Sciatic nerve (tissue), 2 donors: ENCODE measurements around the gene RUNX2. TPM values are rescaled to one million over a fixed set of nuclear protein-coding genes. Genes with fewer than 3 reads are reported as not detected.
"Not testable (repeated sequence)": the region's sequence is repeated elsewhere in the genome, so short reads cannot be mapped to it uniquely, and the experiment has no call there.

ENCODE experiments used
- ATAC-seq: fragments of 200-7000 bp; cut with Tn5 transposase; one replicate; pipeline ENCODE4 v1.9.1; 2020; ENCODE audit warnings: mild to moderate bottlenecking, moderate library complexity
- DNase-seq: peaks from one replicate; pipeline ENCODE4 v3.0.0-alpha.2; 2020; ENCODE audit warnings: low spot score
- intact Hi-C: fragments of 100-400 bp; cut with DNase I; formaldehyde crosslinking; loops from one replicate; pipeline ENCODE4 v1.14.2; 2022
- total RNA-seq: library from RNA; stranded (reverse); fragmentation: NEBNext Ultra II Directional; extraction: Animal tissue kit (Norgen Biotek cat#: 25700); gene quantifications from one replicate; pipeline ENCODE4 v1.2.1, GENCODE V29; 2021
- donor health status: DM: no; HTN: no; CAD: no.
- donor health status: DM: no; HTN: no; CAD: no.

The RUNX2 gene
- total RNA-seq, 1 donor from 2014 or later, result 18.0 TPM

DNA sequence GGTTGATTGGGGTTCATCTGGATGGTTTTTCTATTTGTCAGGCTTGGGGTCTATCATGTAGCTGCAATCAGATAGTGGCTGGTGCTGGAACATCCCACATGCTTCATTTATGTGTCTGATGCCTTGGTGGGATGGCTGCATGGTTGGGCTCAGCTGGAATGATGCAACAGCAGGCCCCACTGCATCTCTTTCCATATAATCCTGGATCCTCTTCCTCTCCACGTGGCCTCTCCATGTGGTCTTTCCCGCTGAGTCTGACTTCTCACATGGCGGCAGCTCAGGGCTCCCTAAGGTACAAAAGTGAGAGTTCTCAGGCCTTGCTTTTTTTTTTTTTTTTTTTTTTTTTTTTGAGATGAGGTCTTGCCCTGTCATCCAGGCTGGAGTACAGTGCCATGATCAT is 114.6 kb downstream of the RUNX2 start:
- ATAC-seq, result no peak
- DNase-seq, result no peak
- intact Hi-C loops, result no loop called here

DNA sequence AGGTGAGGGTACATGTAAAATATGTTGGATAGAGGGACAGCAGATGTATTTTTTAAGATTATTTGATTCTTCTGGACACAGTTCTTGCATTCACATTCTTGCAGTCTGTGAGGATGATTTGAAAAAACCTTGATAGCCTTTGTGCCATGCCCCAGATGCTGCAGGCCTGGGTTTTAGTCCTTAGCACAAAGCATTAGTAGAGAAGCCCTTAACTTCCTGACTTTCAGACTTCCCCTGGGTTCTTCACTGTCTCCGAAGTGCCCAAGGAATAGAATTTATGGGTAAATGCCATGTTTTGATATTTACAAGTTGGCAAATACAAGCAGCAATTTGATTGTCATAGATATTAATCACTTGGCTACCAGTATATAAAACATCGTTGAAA is 117.2 kb downstream of the RUNX2 start:
- intact Hi-C loops, result no loop called here
- ATAC-seq (peak; percentile 40), DNase-seq (no peak)

GRCh38 chr6:45445749-45446549 is 117.8 kb downstream of the RUNX2 start:
- peak; percentile 93 for ATAC-seq
- peak; percentile 71 for DNase-seq
- intact Hi-C loops, result no loop called here

GRCh38 chr6:45447005-45447404 is 118.9 kb downstream of the RUNX2 start:
- no peak for DNase-seq
- intact Hi-C loops, result no loop called here
- ATAC-seq, result no peak

DNA sequence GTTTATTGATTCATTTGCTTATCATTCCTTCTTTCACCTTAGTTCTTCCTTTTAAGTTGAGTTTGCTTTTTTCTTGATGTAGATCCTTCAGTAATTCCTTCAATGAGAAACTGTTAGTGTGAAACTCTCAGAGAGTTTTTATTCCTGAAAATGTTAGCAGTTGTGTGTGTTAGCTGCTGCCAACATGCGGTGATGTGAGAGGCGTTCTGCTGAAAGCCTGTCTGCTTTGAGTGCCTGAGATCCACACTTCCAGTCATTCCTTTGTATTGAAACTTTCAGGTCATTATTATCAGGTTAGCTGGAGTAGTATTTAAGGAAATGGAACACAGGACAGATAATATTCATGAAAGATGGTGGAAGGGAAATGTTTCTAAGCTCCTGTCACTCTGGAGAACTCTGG is 119.6 kb downstream of the RUNX2 start:
- ATAC-seq, result no peak
- intact Hi-C loops, result no loop called here
- no peak for DNase-seq

DNA sequence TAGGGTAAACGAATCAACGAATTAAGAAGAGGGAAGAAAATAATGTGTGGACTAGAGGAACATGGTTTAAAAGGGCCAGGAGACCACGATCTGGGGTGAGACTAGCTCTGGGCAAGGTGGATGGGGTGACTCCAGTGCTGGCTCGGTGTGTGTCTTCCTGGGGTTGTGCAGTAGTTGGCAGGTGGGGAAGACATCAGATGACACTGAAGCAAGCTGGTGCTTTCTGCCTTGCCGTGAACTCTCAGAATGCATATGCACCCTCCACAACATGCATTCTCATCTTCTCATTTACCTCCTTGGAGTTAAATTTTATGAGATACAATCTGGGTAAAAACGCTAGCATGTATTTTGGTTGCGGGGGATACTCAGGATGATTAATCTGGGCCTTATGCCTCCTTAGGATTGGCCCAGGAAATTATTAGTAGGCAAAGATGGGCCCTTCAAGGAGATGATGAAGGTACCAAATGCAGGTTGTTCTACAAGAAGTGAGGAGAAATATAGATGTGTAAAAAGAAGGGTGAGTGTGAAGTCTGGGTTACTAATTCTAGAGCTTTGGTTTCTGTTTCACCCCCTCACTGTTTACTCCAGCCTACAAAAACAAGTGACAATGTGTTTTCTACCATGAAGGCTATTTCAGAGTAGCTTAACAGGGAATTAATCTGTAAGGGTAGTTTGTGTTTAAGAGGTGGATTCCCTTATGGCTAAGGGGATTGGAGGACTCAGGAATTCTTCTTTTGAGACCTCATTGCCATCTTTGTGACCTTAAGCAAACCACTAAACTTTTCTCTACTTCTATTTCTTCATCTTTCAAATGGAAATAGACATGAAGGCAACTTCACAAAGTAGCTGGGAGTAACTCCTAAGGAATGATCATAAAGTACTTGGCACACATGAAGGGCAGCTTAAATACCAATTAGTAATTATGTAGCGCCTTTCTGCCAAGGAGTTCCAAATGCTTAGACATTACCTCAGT is 120.6 kb downstream of the RUNX2 start:
- no peak for DNase-seq
- intact Hi-C loops, result no loop called here
- no peak for ATAC-seq

DNA sequence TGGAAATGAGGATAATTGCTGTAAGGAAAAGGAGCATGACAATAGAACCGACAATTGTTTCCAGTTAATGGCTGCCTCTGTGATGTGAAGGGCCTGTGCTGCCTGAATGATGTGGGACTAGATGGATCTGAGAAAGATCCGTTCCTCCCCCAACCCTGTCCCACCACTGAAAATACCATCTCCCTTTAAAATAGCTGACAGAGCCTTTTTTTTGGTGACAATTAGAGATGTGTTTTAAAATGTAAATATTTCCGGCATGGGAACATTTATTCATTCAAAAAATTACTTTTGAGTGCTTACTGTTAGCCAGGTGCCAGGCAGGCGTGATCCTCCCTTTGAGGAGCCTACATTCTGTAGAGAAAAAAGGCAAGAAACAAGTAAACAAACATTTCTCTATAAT is 122.0 kb downstream of the RUNX2 start:
- no peak for DNase-seq
- intact Hi-C loops, result no loop called here
- no peak for ATAC-seq

DNA sequence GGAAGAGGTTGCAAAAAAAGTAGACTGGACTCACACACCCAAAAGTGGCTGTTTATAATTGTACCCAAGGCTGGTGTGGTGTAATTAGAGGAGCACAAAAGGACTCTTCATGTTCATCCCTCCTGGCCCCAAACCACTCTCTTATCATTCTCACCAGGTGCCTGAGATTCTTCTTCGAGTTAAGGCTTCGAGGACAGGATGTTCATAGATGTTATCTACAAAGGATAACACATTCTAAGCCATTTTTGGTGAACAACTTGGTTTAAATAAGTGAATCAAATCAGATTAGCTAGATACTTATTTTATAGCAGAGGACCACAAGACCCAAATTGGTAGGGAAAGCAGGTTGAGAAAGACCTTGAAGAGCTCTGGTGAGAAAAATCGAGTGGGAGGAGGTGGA is 122.7 kb downstream of the RUNX2 start:
- intact Hi-C loops, result no loop called here
- ATAC-seq (no peak), DNase-seq (no peak)

GRCh38 chr6:45454008-45454911 is 126.1 kb downstream of the RUNX2 start:
- ATAC-seq, result no peak
- intact Hi-C loops, result no loop called here
- no peak for DNase-seq

DNA sequence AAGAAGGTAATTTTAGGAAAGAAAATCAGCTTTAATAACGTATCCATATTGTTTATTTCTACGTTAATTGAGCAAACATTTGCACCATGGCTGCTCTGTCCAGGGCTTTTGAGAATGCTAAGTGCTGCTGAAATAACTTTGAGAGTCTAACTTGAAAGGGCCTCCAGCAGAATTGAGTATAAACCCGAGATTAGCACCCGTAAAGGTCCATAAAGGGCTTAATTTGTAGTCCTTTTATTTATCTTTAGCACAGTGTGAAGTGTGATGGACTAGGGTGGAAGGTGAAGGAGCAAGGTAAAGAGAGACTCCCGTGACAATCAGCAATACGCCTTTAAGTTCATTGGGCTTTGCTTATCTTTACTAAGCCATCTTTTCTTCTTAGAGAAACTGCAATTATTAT is 127.3 kb downstream of the RUNX2 start:
- intact Hi-C loops, result no loop called here

GRCh38 chr6:45457141-45457540 is 129.0 kb downstream of the RUNX2 start:
- intact Hi-C loops, result no loop called here
- ATAC-seq (no peak), DNase-seq (no peak)

More for the DNA sequence above, 127.3 kb downstream of the RUNX2 start:
- ATAC-seq, result no peak
- no peak for DNase-seq

- ATAC-seq, result no peak
- intact Hi-C loops, result no loop called here
- DNase-seq, result no peak
These were observed 130.5 kb downstream of the RUNX2 start for GRCh38 chr6:45458672-45459071.

DNA sequence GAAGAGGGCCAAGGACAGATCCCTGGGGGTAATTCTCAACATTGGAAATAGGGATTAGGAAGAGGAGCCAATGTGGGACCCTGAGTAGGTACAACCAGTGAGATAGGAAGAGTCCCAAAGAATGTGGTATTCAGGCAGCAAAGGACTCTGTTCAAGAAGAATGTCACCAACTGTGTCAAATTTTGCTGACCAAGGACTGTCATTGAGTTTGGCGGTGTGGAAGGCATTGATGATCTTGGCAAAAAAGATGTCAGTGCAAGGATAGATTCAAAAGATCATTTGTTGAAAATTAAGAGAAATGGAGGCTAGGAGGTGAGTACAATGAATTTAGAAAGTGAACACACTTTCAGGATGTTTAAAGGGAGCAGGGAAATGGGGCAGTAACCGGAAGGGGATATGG is 132.0 kb downstream of the RUNX2 start:
- intact Hi-C loops, result no loop called here
- DNase-seq (no peak), ATAC-seq (no peak)

DNA sequence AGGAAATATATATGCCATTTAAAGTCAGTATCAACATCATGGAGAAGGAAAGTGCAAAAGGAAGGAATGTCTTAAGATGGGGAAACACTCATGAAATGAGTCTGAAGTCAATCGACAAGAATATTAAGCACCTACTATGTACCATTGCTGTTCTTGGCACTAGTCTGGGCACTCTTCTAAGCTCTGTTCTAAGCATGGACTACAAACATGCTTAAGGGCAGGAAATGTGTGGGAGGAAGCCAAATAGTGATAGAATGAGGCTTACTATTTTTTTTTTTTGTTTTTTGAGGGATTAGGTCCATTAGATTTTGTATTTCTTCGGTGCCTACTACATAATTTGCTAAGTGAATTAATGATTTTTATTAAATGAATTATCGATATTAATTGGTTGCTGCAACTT is 133.4 kb downstream of the RUNX2 start:
- intact Hi-C loops, result no loop called here
- DNase-seq (no peak), ATAC-seq (no peak)

DNA sequence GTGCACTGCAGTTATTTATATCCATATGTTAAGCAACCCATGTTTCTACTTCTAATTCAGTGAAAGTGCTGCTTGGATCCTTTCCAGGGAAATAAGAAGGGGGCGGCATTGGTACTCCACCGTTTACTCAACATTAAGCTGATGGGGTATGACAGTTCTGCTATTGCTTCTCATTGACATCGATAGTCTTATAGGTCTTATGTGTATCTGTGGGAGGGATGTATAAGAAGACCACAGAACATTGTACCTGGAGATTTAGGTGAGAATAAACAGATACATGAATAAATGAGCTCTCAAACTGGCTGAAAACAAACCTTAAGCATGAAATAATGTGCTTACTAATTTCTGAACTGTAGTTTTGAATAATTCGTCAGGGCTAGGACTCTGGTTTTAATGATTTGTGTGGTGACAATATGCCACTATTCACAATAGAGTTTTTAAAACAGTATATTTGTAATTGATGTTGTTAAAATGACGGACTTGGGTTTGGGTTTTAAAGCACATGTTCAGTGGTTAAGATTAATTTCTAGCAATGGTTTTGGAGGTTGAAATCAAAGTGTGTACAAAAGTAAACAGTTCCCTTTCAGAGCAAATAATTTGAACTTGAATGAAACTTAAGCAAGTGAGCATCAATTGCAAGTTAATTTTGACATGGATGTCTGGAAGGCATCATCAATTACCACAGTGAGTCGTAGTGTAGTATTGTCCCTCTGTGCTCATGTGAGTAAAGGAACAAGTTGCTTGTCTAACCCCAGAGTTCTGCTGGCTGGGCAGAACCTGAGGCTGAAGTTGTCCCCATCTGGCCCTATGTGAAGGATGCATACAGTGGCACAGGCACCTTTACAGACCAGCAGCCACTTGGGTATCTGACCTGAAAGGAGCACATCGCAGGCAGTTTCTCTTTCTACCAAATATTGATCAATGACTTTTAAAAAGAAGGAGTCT is 134.3 kb downstream of the RUNX2 start:
- DNase-seq (no peak), ATAC-seq (no peak)
- intact Hi-C loops, result no loop called here

DNA sequence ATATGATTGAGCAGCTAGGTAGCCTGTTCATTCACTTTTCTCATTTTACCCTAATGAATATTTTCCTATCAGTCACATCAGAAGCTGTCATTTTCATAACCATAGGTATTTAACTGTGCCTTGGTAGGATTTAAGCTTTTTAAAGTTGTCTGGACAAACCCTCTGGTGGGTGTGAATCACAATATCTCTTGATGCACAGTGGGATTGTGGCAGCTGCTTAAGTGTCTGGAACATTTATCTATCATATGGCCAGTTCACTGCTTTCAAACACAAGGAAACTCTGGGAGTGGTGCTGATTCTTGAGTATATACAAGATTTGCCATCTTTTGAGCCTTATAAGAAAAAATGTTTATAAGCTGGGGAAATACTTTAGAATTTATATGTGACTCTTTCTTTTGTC is 136.6 kb downstream of the RUNX2 start:
- intact Hi-C loops, result no loop called here
- ATAC-seq, result no peak

GRCh38 chr6:45466686-45467085 is 138.6 kb downstream of the RUNX2 start:
- ATAC-seq (peak; percentile 15), DNase-seq (no peak)
- intact Hi-C loops, result no loop called here

More for the DNA sequence above, 136.6 kb downstream of the RUNX2 start:
- DNase-seq, result no peak

GRCh38 chr6:45467417-45467816 is 139.3 kb downstream of the RUNX2 start:
- intact Hi-C loops, DNase-seq, ATAC-seq: not testable (repeated sequence)
